Naive thymus-derived CD8-positive, alpha-beta T cell (primary cell): ENCODE data around the gene TBC1D22A. TPM values are rescaled to one million over a fixed set of nuclear protein-coding genes. Genes with fewer than 3 reads are reported as not detected.

Source experiments
- ATAC-seq, 2 donors: fragments of 150-1000 bp; cut with Tn5 transposase in 1 of 2; sonication (Bioruptor Pico), chemical (Tn5 transposase) in 1 of 2; 1 replicate in 1 of 2; 2 replicates in 1 of 2; pipeline ENCODE4 v1.10.0; 2021; ENCODE audit warnings: mild to moderate bottlenecking in 2 of 2, moderate library complexity in 2 of 2
- POLR2A ChIA-PET: fragments of 350-600 bp; sonication (Branson Sonifier 250); formaldehyde crosslinking; loops from one replicate; lab custom pipeline; 2021; ENCODE audit warnings: antibody characterized with exemption; lab: Charles Lee
- DNase-seq, 10 donors: peaks; one replicate each; pipeline versions ENCODE4 v3.0.0 to v3.0.0-alpha.2; 2020 to 2022
- H3K27ac Mint-ChIP-seq, 10 donors: one replicate each; pipeline ENCODE4 v1.8.0; 2020 to 2022; ENCODE audit warnings: mild to moderate bottlenecking in 10 of 10, mixed read lengths in 10 of 10, moderate library complexity in 4 of 10, inconsistent platforms in 1 of 10
- H3K27me3 Mint-ChIP-seq, 5 donors: one replicate each; pipeline ENCODE4 v1.8.0; 2021 to 2022; ENCODE audit warnings: mixed read lengths in 5 of 5
- H3K36me3 Mint-ChIP-seq, 3 donors: one replicate each; pipeline ENCODE4 v1.8.0; 2020 to 2022; ENCODE audit warnings: mixed read lengths in 3 of 3, mild to moderate bottlenecking in 2 of 3, inconsistent platforms in 1 of 3
- H3K4me1 Mint-ChIP-seq, 4 donors: one replicate each; pipeline ENCODE4 v1.8.0; 2021 to 2022; ENCODE audit warnings: mixed read lengths in 4 of 4
- H3K4me3 Mint-ChIP-seq, 10 donors: one replicate each; pipeline ENCODE4 v1.8.0; 2020 to 2022; ENCODE audit warnings: mild to moderate bottlenecking in 10 of 10, mixed read lengths in 10 of 10, moderate library complexity in 6 of 10, inconsistent platforms in 1 of 10
- H3K9me3 Mint-ChIP-seq, 9 donors: one replicate each; pipeline ENCODE4 v1.8.0; 2020 to 2022; ENCODE audit warnings: mixed read lengths in 9 of 9, mild to moderate bottlenecking in 3 of 9, inconsistent platforms in 1 of 9, moderate library complexity in 1 of 9
- polyA plus RNA-seq, 3 donors: library from polyadenylated mRNA; unstranded; fragments of 300-500 nt; fragmentation: Illumina TruSeq; gene quantifications; one replicate each; pipeline ENCODE4 v1.2.3, GENCODE V29; 2021
- total RNA-seq, 8 experiments: library from RNA in 2 of 8; stranded (reverse) in 2 of 8; gene quantifications; one replicate each; pipeline ENCODE4 v1.2.3 and lab custom pipeline; 2021 to 2026

TBC1D22A gene
- total and polyA plus RNA-seq, 5 experiments from 2014 or later: 23.0 to 57.2 (median 24.6) TPM

- Mint-ChIP-seq H3K27me3 (peaks cover 0 to 2% (median 0%) of the 10 kb centered on the region in 5 donors), H3K4me1 (peaks cover 0 to 7% (median 4%) of the 10 kb centered on the region in 4 donors), H3K27ac (no peak overlapping the region), H3K36me3 (no peaks in the 10 kb centered on the region), H3K9me3 (no peaks in the 10 kb centered on the region), H3K4me3 (no peak overlapping the region)
- DNase-seq: no peak
- POLR2A ChIA-PET: no interaction called here
- no peak for ATAC-seq
These were observed 453.4 kb downstream of the TBC1D22A start for GRCh38 chr22:47215851-47216250.

DNA sequence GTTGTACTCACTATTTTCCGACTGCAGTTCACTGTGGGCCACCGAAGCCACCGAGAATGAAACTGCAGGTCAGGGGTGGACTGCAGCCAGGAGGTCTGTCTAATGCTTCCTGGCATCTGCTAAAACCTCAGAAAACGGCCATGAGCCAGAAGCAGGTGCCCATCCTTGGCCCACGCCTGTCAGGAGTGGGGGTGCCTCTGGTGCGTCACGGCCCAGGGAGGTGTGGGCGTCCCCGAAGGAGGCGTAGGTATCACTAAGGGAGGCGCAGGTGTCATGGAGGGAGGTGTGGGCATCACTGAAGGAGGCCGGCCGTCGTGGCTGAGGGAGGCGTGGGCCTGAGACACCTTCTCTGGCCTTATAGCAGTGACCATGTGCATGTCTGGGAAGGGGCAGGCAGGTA, 456.2 kb downstream of the TBC1D22A start:
- DNase-seq (no peak), ATAC-seq (no peak)
- Mint-ChIP-seq H3K36me3 (no peaks in the 10 kb centered on the region), H3K4me3 (no peak overlapping the region), H3K4me1 (peaks cover 0 to 2% (median 1%) of the 10 kb centered on the region in 4 donors), H3K27ac (no peak overlapping the region), H3K9me3 (no peaks in the 10 kb centered on the region), H3K27me3 (peaks cover 0 to 2% (median 0%) of the 10 kb centered on the region in 5 donors)
- POLR2A ChIA-PET: no interaction called here

- peaks cover 0 to 2% (median under 1%) of the 10 kb centered on the region in 5 donors for H3K27me3 Mint-ChIP-seq
- H3K27ac Mint-ChIP-seq: no peak overlapping the region
- ATAC-seq (no peak), DNase-seq (no peak)
- H3K36me3 Mint-ChIP-seq: no peaks in the 10 kb centered on the region
- H3K4me3 Mint-ChIP-seq: no peak overlapping the region
- H3K9me3 Mint-ChIP-seq: no peaks in the 10 kb centered on the region
- POLR2A ChIA-PET: no interaction called here
- H3K4me1 Mint-ChIP-seq: peaks cover 0 to 2% (median 0%) of the 10 kb centered on the region in 4 donors
These were observed 457.3 kb downstream of the TBC1D22A start for GRCh38 chr22:47219789-47220188.

DNA sequence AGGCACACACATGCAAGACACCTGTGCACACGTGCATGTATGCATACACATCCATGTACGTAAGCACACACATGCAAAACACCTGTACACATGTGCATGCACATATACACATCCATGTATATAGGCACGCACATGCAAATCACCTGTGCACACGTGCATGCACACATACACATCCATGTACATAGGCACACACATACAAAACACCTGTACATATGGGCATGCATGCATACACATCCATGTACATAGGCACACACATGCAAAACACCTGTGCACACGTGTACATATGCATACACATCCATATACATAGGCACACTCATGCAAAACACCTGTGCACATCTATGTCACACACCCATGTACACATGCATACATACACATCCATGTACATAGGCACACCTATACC, 458.3 kb downstream of the TBC1D22A start:
- H3K27me3 Mint-ChIP-seq: peaks cover 0 to 4% (median 2%) of the 10 kb centered on the region in 5 donors
- H3K36me3 Mint-ChIP-seq: no peaks in the 10 kb centered on the region
- POLR2A ChIA-PET: no interaction called here
- no peaks in the 10 kb centered on the region for H3K9me3 Mint-ChIP-seq
- no peak for DNase-seq
- H3K4me3 Mint-ChIP-seq: no peak overlapping the region
- peak overlapping the region in 1 of 10 donors; percentile 1 for H3K27ac Mint-ChIP-seq
- no peak for ATAC-seq
- peaks cover 0 to 2% (median 0%) of the 10 kb centered on the region in 4 donors for H3K4me1 Mint-ChIP-seq

DNA sequence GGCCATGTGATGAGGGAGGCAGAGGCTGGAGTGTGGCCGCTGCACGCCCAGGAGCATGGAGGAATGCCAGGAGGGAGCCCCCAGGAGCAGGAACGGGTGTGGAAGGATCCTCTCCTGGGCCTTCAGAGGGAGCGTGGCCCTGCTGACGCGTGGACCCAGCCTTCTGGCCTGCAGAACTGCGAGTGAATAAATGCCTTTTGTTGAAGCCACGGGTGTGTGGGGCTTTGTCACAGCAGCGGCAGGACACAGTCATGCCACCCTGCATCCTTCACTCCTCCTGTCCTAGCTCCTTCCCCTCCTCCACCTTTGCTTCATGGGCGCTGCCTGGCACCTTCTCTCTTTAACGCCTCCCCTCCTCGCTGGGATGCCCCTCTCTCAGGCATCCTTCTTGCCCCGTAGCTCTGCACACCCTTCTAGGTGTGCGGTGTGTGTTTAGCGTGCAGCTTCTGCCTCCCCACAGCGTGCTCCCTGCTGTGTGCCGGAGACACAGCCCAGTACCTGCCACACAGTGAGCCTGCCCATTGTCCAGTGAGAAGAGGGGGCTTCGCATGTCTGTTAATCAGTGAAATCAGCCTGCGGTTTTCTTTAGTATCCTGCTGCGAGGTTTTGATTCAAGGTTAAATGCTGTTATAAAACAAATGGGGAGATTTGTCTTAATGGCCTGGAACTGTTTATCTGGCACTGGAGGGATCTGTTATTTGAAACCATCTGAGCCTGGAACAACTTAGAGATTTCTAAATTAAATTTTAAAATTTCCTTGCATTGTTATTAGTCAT, 459.6 kb downstream of the TBC1D22A start:
- no peak for ATAC-seq
- Mint-ChIP-seq H3K36me3 (peaks cover 0 to 2% (median 0%) of the 10 kb centered on the region in 3 donors), H3K4me1 (peaks cover 0 to 2% (median 0%) of the 10 kb centered on the region in 4 donors), H3K27me3 (peaks cover 0 to 6% (median 5%) of the 10 kb centered on the region in 5 donors), H3K9me3 (no peaks in the 10 kb centered on the region), H3K4me3 (no peak overlapping the region), H3K27ac (no peak overlapping the region)
- no peak for DNase-seq
- POLR2A ChIA-PET: no interaction called here

Other genes starting within 250 kb of the TBC1D22A start
- 1 to 10 TPM in 1 of 2 experiments, under 1 TPM in 1; 0.82 to 1.2 TPM for gene CELSR1, start 225.0 kb upstream of the TBC1D22A start, total RNA-seq
- gene CELSR1, start 225.0 kb upstream of the TBC1D22A start, polyA plus RNA-seq: under 1 TPM; 0.19 to 0.66 (median 0.37) TPM
- gene GRAMD4, start 142.3 kb upstream of the TBC1D22A start, total RNA-seq: 1 to 10 TPM; 5.9 to 7.6 TPM
- gene GRAMD4, start 142.3 kb upstream of the TBC1D22A start, polyA plus RNA-seq: 1 to 10 TPM; 2.8 to 4.1 (median 3.4) TPM
- gene CERK, start 24.4 kb upstream of the TBC1D22A start, total RNA-seq: 100 to 1,000 TPM; 175 to 185 TPM
- 10 to 100 TPM; 39.4 to 61.2 (median 41.6) TPM for gene CERK, start 24.4 kb upstream of the TBC1D22A start, polyA plus RNA-seq